K562 (cell line): ENCODE results near the gene PARD3.

Experiments used
- ARNT ChIP-seq, 2 experiments: fragments of 450-650 bp; IDR thresholded peaks; 2 replicates each; pipeline ENCODE4 v1.6.1; 2016; ENCODE audit warnings: mild to moderate bottlenecking in 1 of 2
- FOS ChIP-seq: IDR thresholded peaks from 3 replicates; pipeline ENCODE4 v1.6.1; 2011; ENCODE audit not compliant: insufficient read length; ENCODE audit errors: extremely low read depth
- NFRKB ChIP-seq: fragments of 450-650 bp; IDR thresholded peaks from 2 replicates; pipeline ENCODE4 v1.6.1; 2016; ENCODE audit warnings: low read depth
- POLR2A ChIP-seq: fragments of 450-650 bp; conservative IDR thresholded peaks from 2 replicates; pipeline ENCODE4 v1.6.1; 2016
- POLR2AphosphoS5 ChIP-seq: IDR thresholded peaks from 2 replicates; pipeline ENCODE4 v1.6.1; 2011; ENCODE audit warnings: mild to moderate bottlenecking, low read depth, low read length, moderate library complexity; ENCODE audit not compliant: control insufficient read depth, insufficient read depth
- ZNF274 ChIP-seq: IDR thresholded peaks from 2 replicates; pipeline ENCODE4 v1.6.1; 2011; ENCODE audit warnings: low read depth, mild to moderate bottlenecking, low read length, moderate library complexity, borderline replicate concordance
- TF ChIP-seq, protein P1 (sequence below), 3 experiments: fragments of 200-800 bp in 1 of 3; fragments of 250-450 bp in 1 of 3; fragments of 450-650 bp in 1 of 3; sonication (Bioruptor Pico) in 1 of 3; sonication (Bioruptor generic) in 1 of 3; formaldehyde crosslinking in 1 of 3; IDR thresholded peaks; 2 replicates each; pipeline versions ENCODE4 v1.6.1 to v1.8.0; 2016 to 2022; ENCODE audit warnings: mild to moderate bottlenecking in 2 of 3, missing genetic modification characterization in 2 of 3, missing compliant biosample characterization in 1 of 3, moderate library complexity in 1 of 3

DNA sequence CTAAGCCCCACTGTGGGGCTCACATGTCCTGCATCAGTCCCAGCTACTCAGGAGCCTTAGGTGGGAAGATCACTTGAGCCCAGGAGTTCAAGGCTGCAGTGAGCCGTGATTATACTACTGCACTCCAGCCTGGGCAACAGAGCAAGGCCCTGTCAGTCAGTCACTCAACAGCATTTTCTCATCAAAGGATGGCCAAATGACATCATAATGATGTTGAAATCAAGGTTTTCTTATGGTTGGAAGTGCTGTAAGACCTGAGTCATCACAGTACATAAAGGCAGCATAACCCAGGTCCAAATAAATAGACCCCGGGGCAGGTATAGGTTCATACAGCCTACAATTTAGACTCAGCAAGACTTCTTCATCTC is 341.1 kb downstream of the PARD3 start:
- TF ChIP-seq, protein P1, sequence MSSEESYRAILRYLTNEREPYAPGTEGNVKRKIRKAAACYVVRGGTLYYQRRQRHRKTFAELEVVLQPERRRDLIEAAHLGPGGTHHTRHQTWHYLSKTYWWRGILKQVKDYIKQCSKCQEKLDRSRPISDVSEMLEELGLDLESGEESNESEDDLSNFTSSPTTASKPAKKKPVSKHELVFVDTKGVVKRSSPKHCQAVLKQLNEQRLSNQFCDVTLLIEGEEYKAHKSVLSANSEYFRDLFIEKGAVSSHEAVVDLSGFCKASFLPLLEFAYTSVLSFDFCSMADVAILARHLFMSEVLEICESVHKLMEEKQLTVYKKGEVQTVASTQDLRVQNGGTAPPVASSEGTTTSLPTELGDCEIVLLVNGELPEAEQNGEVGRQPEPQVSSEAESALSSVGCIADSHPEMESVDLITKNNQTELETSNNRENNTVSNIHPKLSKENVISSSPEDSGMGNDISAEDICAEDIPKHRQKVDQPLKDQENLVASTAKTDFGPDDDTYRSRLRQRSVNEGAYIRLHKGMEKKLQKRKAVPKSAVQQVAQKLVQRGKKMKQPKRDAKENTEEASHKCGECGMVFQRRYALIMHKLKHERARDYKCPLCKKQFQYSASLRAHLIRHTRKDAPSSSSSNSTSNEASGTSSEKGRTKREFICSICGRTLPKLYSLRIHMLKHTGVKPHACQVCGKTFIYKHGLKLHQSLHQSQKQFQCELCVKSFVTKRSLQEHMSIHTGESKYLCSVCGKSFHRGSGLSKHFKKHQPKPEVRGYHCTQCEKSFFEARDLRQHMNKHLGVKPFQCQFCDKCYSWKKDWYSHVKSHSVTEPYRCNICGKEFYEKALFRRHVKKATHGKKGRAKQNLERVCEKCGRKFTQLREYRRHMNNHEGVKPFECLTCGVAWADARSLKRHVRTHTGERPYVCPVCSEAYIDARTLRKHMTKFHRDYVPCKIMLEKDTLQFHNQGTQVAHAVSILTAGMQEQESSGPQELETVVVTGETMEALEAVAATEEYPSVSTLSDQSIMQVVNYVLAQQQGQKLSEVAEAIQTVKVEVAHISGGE (CRISPR knock-in tag; IDR thresholded peaks at IDR 0.05), result no peak
- no peak for TF ChIP-seq FOS
- TF ChIP-seq POLR2A, result no peak
- no peak for TF ChIP-seq POLR2AphosphoS5
- TF ChIP-seq ZNF274, result no peak
- no peak for TF ChIP-seq ARNT (IDR thresholded peaks at IDR 0.05)
- TF ChIP-seq NFRKB, result no peak
